ENCODE measurements around the gene MARCHF3. TPM values are rescaled to one million over a fixed set of nuclear protein-coding genes. Genes with fewer than 3 reads are reported as not detected.

The MARCHF3 gene
- total RNA-seq, 2 donors from 2014 or later: 19.2 to 46.2 TPM

DNA sequence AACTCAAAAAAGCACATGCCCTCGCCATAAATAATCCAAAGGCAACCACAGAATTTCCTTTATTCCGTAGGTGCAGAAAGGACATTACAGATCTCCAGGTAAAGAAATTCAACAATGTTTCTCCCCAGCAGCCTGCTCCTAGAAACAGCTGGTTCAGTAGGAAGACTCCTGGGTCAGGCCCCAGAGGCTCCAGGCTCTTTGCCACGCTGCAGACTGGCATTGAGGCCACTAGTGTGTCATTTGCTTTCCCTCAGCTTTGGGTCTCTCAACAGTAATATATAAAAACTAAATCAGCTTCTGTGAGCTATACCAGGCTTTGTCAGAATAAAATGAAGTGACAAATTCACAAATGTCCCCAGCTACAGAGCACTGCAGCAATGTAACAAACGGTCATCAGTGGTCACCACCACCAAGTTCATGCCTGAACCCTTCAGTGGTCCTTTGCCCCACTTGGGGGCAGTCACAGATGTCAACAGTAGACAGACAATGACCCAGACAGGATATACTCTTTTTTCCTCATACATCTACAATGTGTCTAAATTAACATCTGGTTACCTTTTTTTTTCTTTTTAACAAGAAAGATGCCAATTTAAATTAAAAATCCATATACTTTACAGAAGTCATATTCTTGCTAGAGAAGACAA is 93.5 kb downstream of the MARCHF3 start:
- ATAC-seq (no peak), DNase-seq (ENCODE audit: low spot score) (no peak)
- Mint-ChIP-seq H3K36me3 (no peaks in the 10 kb centered on the region), H3K4me3 (no peak overlapping the region), H3K9me3 (no peaks in the 10 kb centered on the region), H3K27me3 (no peaks in the 10 kb centered on the region), H3K27ac (no peak overlapping the region), H3K4me1 (ENCODE audit: low read depth in 2 of 2) (peaks cover 5 to 24% of the 10 kb centered on the region in 2 donors)

- no peaks in the 10 kb centered on the region for H3K27me3 Mint-ChIP-seq
- peaks cover 0 to 10% of the 10 kb centered on the region in 2 donors for H3K4me1 Mint-ChIP-seq (ENCODE audit: low read depth in 2 of 2)
- DNase-seq (ENCODE audit: low spot score) (no peak), ATAC-seq (no peak)
- no peaks in the 10 kb centered on the region for H3K9me3 Mint-ChIP-seq
- no peaks in the 10 kb centered on the region for H3K36me3 Mint-ChIP-seq
- no peak overlapping the region for H3K27ac Mint-ChIP-seq
- H3K4me3 Mint-ChIP-seq: no peak overlapping the region
Measured at GRCh38 chr5:126931963-126932660, 98.2 kb downstream of the MARCHF3 start.

- H3K27me3 Mint-ChIP-seq: no peaks in the 10 kb centered on the region
- no peak overlapping the region for H3K4me3 Mint-ChIP-seq
- H3K36me3 Mint-ChIP-seq: no peaks in the 10 kb centered on the region
- ATAC-seq: no peak
- DNase-seq (ENCODE audit: low spot score): no peak
- H3K27ac Mint-ChIP-seq: no peak overlapping the region
- no peaks in the 10 kb centered on the region for H3K9me3 Mint-ChIP-seq
- peaks cover 0 to 13% of the 10 kb centered on the region in 2 donors for H3K4me1 Mint-ChIP-seq (ENCODE audit: low read depth in 2 of 2)
Measured at GRCh38 chr5:126928041-126928440, 102.3 kb downstream of the MARCHF3 start.

DNA sequence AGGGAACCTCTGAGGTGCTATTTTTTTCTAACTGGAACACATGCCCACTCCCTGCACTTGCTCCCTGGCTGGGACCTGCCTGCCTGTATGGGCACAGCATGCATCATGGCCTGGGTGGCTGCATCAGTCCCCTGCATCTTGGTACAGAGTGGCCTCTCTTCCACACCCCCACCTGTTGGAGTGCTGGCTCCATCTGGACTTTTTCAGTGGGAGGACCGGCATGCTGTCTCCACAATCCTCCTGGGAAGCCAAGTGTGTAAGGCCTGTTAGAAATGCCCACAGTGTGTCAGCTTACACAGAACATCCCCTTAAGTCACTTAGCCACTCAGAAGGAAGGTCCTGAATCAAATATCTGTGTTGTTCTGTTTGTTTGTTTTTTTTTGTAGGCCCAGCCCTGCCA is 102.9 kb downstream of the MARCHF3 start:
- no peaks in the 10 kb centered on the region for H3K36me3 Mint-ChIP-seq
- H3K4me3 Mint-ChIP-seq: no peak overlapping the region
- no peak overlapping the region for H3K27ac Mint-ChIP-seq
- DNase-seq (ENCODE audit: low spot score) (no peak), ATAC-seq (no peak)
- no peaks in the 10 kb centered on the region for H3K9me3 Mint-ChIP-seq
- H3K27me3 Mint-ChIP-seq: no peaks in the 10 kb centered on the region
- peaks cover 0 to 12% of the 10 kb centered on the region in 2 donors for H3K4me1 Mint-ChIP-seq (ENCODE audit: low read depth in 2 of 2)

DNA sequence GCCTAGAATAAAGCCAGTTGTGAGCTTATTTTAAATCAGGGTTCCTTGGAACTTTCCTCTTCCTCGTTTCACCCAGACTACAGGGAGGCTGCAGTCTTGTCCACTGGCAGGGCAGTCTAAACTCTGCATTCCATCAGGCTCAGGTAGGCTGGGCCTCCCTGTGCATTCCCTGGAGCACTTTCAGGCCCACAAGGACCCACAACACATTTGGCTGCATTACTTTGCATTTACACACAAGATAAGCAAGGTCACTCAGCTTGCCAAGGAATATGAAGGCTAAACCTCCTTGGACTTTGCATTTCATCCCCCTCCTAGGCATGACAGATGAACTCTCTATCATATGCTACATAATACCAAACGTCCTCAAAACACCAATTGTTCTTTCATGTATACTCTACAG is 104.2 kb downstream of the MARCHF3 start:
- Mint-ChIP-seq H3K4me3 (no peak overlapping the region), H3K36me3 (no peaks in the 10 kb centered on the region), H3K27me3 (no peaks in the 10 kb centered on the region), H3K4me1 (ENCODE audit: low read depth in 2 of 2) (peaks cover 0 to 8% of the 10 kb centered on the region in 2 donors), H3K9me3 (no peaks in the 10 kb centered on the region), H3K27ac (no peak overlapping the region)
- DNase-seq (ENCODE audit: low spot score) (no peak), ATAC-seq (no peak)

- Mint-ChIP-seq H3K27me3 (no peaks in the 10 kb centered on the region), H3K27ac (no peak overlapping the region), H3K9me3 (no peaks in the 10 kb centered on the region), H3K36me3 (no peaks in the 10 kb centered on the region), H3K4me1 (ENCODE audit: low read depth in 2 of 2) (peaks cover 0 to 8% of the 10 kb centered on the region in 2 donors), H3K4me3 (no peak overlapping the region)
- ATAC-seq: no peak
- no peak for DNase-seq (ENCODE audit: low spot score)
Measured at GRCh38 chr5:126925482-126925881, 104.9 kb downstream of the MARCHF3 start.

DNA sequence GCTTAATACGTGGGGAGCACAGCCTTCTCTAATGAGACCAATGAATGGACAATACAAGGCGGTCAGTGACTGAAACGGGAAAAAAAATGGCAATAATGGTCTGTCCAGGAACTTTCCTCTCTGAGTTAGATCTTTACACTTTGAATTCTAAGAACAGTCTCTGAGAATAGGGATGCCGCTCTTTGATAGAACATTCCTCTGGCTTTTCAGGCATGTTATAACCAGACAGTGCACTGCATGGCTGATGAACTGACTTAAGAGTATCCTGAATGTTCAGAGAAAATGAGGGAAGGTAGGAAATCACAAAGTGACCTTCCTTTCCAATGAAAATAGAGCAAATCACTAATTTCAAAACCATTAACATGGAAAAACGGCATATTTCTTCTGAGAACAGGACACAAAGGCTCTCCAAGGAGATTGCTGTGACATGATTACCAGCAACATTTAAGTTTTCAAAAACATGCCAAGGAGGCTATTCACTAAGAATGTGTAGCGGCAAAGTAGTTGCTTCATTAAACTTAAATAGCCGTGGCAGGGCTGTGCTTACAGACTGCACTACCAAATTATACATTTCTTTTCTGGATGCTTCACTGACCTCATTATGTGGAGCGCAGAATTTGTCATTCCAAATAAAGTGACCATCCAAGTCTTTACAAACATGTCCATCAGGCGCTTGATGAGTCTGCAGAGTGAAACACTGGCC is 105.9 kb downstream of the MARCHF3 start:
- H3K27ac Mint-ChIP-seq: no peak overlapping the region
- ATAC-seq (no peak), DNase-seq (ENCODE audit: low spot score) (no peak)
- no peaks in the 10 kb centered on the region for H3K27me3 Mint-ChIP-seq
- H3K36me3 Mint-ChIP-seq: no peaks in the 10 kb centered on the region
- peaks cover 0 to 13% of the 10 kb centered on the region in 2 donors for H3K4me1 Mint-ChIP-seq (ENCODE audit: low read depth in 2 of 2)
- H3K4me3 Mint-ChIP-seq: no peak overlapping the region
- no peaks in the 10 kb centered on the region for H3K9me3 Mint-ChIP-seq

DNA sequence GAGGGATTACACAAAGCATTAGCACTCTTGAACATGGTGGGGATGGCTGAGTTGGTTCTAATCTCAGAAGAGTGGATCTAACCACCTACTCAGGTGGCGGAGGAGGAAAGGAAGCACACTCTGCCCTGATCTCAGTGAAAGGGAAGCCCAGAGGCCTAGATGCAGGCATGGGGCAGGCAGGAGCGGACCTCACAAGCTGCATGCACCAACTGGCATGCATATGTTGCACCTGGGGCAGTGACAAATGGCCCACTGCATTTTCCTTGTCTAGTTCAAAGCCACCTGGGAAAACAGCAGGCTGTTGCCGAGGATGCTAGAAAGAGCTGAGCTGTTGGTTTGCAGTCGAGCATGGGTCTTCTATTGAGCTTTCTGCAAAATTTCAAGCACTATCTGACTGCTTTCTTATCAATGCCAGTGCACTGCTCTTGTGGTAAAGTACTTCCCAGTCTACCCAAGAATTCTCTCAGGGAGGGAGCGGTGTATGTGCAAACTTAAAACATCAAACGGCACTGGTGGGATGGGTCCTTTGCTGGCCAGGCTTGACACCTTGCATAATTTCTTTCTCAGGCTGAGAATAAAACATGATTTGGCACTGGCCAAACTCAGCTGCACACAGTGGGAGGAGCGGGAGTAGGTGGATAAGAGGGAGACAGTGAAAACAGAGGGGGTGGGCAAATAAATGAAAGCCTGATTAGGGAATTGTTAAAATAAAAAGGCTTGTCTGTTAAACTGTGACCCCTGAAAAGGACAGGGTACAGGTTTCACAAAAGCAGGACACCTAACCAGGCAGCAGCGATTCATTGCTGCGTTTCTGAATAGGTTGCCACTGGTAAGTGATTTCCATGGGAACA is 108.9 kb downstream of the MARCHF3 start:
- Mint-ChIP-seq H3K4me1 (ENCODE audit: low read depth in 2 of 2) (peaks cover 0 to 33% of the 10 kb centered on the region in 2 donors), H3K36me3 (no peaks in the 10 kb centered on the region), H3K27ac (no peak overlapping the region), H3K9me3 (no peaks in the 10 kb centered on the region), H3K4me3 (no peak overlapping the region), H3K27me3 (no peaks in the 10 kb centered on the region)
- ATAC-seq: no peak
- DNase-seq (ENCODE audit: low spot score): no peak

GRCh38 chr5:126920291-126920690 is 110.1 kb downstream of the MARCHF3 start:
- Mint-ChIP-seq H3K4me1 (ENCODE audit: low read depth in 2 of 2) (peaks cover 0 to 36% of the 10 kb centered on the region in 2 donors), H3K4me3 (no peak overlapping the region), H3K27me3 (no peaks in the 10 kb centered on the region), H3K27ac (no peak overlapping the region), H3K9me3 (no peaks in the 10 kb centered on the region), H3K36me3 (no peaks in the 10 kb centered on the region)
- ATAC-seq (no peak), DNase-seq (ENCODE audit: low spot score) (no peak)

- no peak overlapping the region for H3K4me3 Mint-ChIP-seq
- no peaks in the 10 kb centered on the region for H3K27me3 Mint-ChIP-seq
- no peak for DNase-seq (ENCODE audit: low spot score)
Measured at GRCh38 chr5:126919566-126919965, 110.8 kb downstream of the MARCHF3 start.

DNA sequence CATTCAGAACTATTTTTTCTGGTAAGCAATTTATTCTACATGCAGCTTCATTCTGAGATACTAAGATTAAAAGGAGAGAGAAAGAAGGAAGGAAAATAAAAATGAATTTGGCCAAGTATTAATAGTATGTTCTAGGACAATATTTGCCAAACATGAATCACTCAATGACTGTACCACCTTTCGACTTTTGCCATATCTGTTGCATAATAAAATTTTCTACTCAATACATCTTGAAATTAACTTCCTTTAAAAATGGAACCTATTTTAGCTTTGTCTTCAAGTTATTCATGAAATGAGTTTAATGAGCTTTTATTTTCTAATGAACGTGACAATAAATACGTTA is 111.8 kb downstream of the MARCHF3 start:
- H3K27me3 Mint-ChIP-seq: no peaks in the 10 kb centered on the region
- ATAC-seq: no peak
- no peak overlapping the region for H3K27ac Mint-ChIP-seq
- no peak overlapping the region for H3K4me3 Mint-ChIP-seq
- peaks cover 0 to 36% of the 10 kb centered on the region in 2 donors for H3K4me1 Mint-ChIP-seq (ENCODE audit: low read depth in 2 of 2)
- no peaks in the 10 kb centered on the region for H3K36me3 Mint-ChIP-seq
- H3K9me3 Mint-ChIP-seq: no peaks in the 10 kb centered on the region
- no peak for DNase-seq (ENCODE audit: low spot score)

More at GRCh38 chr5:126919566-126919965, 110.8 kb downstream of the MARCHF3 start:
- Mint-ChIP-seq H3K4me1 (ENCODE audit: low read depth in 2 of 2) (peaks cover 0 to 36% of the 10 kb centered on the region in 2 donors), H3K9me3 (no peaks in the 10 kb centered on the region), H3K36me3 (no peaks in the 10 kb centered on the region), H3K27ac (no peak overlapping the region)
- no peak for ATAC-seq

- Mint-ChIP-seq H3K27me3 (no peaks in the 10 kb centered on the region), H3K36me3 (no peaks in the 10 kb centered on the region), H3K9me3 (no peaks in the 10 kb centered on the region), H3K4me3 (no peak overlapping the region), H3K4me1 (ENCODE audit: low read depth in 2 of 2) (peaks cover 0 to 34% of the 10 kb centered on the region in 2 donors), H3K27ac (no peak overlapping the region)
- DNase-seq (ENCODE audit: low spot score) (no peak), ATAC-seq (no peak)
Measured at GRCh38 chr5:126917918-126918614, 112.3 kb downstream of the MARCHF3 start.

GRCh38 chr5:126915496-126915895 is 114.9 kb downstream of the MARCHF3 start:
- no peak for ATAC-seq

More at GRCh38 chr5:126915496-126915895, 114.9 kb downstream of the MARCHF3 start:
- no peaks in the 10 kb centered on the region for H3K27me3 Mint-ChIP-seq
- peaks cover 0 to 46% of the 10 kb centered on the region in 2 donors for H3K4me1 Mint-ChIP-seq (ENCODE audit: low read depth in 2 of 2)
- H3K9me3 Mint-ChIP-seq: no peaks in the 10 kb centered on the region
- no peak for DNase-seq (ENCODE audit: low spot score)
- no peak overlapping the region for H3K4me3 Mint-ChIP-seq
- H3K27ac Mint-ChIP-seq: no peak overlapping the region
- H3K36me3 Mint-ChIP-seq: peaks cover 11% of the 10 kb centered on the region

Data from natural killer cell treated with Interleukin-12 subunit alpha and Interleukin-12 subunit beta and Interleukin-15 and Interleukin-18, amount 100 ng/mL, for 72 hours (primary cell).